VCaP (cell line): ENCODE data around the gene NFIA.

Source experiments
- H3K27ac ChIP-seq: fragments of 450-650 bp; 2 replicates; pipeline ENCODE4 v1.5.1; 2017
- CTCF ChIP-seq: fragments of 450-650 bp; conservative IDR thresholded peaks from 2 replicates; pipeline ENCODE4 v1.5.1; 2017; ENCODE audit warnings: mild to moderate bottlenecking, moderate library complexity

NFIA gene

DNA sequence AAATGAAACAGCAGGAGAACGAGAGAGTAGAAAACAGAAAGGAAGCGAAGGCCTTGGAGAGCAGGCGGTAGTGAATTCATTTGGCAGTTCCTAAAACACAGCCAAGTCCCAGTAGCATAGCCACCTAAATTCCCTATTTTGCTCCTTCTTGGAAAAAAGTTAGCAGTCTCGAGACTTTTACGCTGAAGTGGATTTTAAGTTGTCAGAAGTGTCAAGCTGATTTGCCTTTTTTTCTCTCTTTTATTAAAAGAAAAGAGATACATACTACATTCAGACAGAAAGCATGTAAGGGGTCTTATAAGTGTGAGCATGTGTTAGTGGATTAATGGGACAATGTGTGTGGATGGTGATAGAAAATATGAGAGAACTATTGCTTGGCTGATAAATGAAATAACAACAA lies 19.2 kb downstream of the NFIA start:
- no peak overlapping the region for H3K27ac ChIP-seq
- TF ChIP-seq CTCF: no peak

GRCh38 chr1:61102041-61102440 lies 19.7 kb downstream of the NFIA start:
- no peak overlapping the region for H3K27ac ChIP-seq
- no peak for TF ChIP-seq CTCF

- no peak for TF ChIP-seq CTCF
- no peak overlapping the region for H3K27ac ChIP-seq
Observed at GRCh38 chr1:61102621-61103020, 20.3 kb downstream of the NFIA start.

DNA sequence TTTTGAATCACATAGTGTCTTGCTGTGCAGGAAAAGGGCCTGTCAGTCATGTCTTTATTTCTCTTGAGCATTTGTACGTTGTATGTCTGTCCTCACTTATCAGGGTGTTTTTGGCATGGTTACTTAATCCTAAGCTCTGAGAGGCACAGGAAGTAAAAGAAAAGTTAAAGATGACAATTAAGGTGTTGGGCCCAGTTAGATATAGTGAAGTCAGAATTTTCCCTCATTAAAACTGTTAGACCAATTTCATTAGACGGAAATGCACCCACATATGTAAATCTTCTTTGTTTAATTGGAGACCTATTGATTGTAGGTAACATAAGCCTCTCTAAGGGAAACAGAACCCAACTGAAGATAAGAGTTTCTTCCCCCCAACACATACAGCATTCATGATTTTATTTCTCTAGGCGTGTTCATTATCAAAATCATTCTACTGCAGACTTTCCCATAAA lies 21.9 kb downstream of the NFIA start:
- no peak overlapping the region for H3K27ac ChIP-seq
- no peak for TF ChIP-seq CTCF

DNA sequence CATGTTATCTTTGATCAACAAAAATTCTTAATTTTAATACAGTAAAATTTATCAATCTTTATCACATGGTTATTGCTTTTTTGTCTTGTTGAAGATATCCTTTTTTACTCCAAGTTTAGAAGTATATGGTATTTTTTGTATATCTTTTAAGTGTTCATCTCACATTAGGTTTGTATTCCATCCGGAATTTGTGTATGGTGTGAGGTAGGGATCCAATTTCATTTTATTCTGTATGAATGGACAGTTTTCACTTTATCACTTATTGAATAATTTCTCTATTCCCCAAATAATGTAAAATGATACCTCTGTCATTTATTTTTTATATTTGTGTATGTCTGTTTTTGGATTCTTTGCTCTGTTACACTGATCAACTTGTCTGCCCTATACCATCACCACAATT lies 25.3 kb downstream of the NFIA start:
- H3K27ac ChIP-seq: no peak overlapping the region
- no peak for TF ChIP-seq CTCF

DNA sequence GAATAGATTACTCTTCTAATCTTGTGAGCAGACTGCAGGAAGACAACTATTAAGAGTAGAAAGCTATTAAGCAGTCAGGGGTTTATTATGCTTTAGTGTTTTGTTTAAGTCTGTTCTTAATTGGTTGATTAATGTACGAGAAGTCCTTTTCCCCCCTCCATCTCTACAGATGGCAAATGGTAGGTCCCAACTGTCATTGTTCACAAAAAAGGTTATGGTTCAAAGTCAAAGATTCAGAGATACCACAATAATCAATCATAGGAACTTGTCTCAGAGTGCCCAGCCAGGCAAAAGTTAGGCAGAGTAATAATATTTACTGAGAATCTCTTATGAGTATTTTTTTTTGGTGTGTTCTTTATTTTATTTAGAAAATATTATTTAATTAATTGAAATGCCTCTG lies 26.8 kb downstream of the NFIA start:
- no peak overlapping the region for H3K27ac ChIP-seq
- no peak for TF ChIP-seq CTCF

GRCh38 chr1:61109910-61110309 lies 27.5 kb downstream of the NFIA start:
- H3K27ac ChIP-seq: no peak overlapping the region
- no peak for TF ChIP-seq CTCF

GRCh38 chr1:61110554-61110953 lies 28.2 kb downstream of the NFIA start:
- TF ChIP-seq CTCF: no peak
- H3K27ac ChIP-seq: no peak overlapping the region
